Keratinocyte (primary cell): ENCODE data around the gene FILIP1.

Source experiments
- EZH2 ChIP-seq: IDR thresholded peaks from one replicate; pipeline ENCODE4 v1.6.1; 2012; ENCODE audit warnings: inconsistent platforms, mild to moderate bottlenecking, low read length, moderate library complexity
- TF ChIP-seq, protein P1 (sequence below), 3 experiments: IDR thresholded peaks in 1 of 3; conservative IDR thresholded peaks in 1 of 3; optimal IDR thresholded peaks in 1 of 3; 2 replicates in 2 of 3; 3 replicates in 1 of 3; pipeline versions ENCODE3 to v1.5.1; 2011; ENCODE audit warnings: low read length in 3 of 3, mild to moderate bottlenecking in 3 of 3, moderate library complexity in 2 of 3, control low read depth in 1 of 3, inconsistent platforms in 1 of 3; ENCODE audit not compliant: insufficient read depth in 2 of 3; ENCODE audit errors: extremely low read depth in 1 of 3

DNA sequence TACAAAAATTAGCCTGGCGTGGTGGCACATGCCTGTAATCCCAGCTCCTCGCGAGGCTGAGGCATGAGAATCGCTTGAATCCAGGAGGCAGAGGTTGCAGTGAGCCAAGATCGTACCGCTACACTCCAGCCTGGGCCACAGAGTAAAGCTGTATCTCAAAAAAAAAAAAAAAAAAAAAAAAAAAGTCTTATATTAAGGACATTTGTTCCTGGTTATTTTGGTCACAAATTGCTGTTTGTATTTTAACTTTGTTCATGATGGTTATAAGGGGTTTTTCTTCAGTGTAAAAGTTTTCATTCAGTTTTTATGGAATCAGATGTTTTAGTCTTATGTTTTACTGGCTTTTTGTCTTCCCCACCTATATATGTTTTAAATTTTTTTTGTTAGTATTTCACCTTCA, 13.9 kb downstream of the FILIP1 start:
- TF ChIP-seq, protein P1, sequence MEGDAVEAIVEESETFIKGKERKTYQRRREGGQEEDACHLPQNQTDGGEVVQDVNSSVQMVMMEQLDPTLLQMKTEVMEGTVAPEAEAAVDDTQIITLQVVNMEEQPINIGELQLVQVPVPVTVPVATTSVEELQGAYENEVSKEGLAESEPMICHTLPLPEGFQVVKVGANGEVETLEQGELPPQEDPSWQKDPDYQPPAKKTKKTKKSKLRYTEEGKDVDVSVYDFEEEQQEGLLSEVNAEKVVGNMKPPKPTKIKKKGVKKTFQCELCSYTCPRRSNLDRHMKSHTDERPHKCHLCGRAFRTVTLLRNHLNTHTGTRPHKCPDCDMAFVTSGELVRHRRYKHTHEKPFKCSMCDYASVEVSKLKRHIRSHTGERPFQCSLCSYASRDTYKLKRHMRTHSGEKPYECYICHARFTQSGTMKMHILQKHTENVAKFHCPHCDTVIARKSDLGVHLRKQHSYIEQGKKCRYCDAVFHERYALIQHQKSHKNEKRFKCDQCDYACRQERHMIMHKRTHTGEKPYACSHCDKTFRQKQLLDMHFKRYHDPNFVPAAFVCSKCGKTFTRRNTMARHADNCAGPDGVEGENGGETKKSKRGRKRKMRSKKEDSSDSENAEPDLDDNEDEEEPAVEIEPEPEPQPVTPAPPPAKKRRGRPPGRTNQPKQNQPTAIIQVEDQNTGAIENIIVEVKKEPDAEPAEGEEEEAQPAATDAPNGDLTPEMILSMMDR (optimal IDR thresholded peaks at IDR 0.05 in 1 of 3, IDR thresholded peaks at IDR 0.05 in 1 of 3, conservative IDR thresholded peaks at IDR 0.05 in 1 of 3; ENCODE audit: extremely low read depth in 1 of 3, insufficient read depth in 2 of 3, low read length in 3 of 3) = no peak
- TF ChIP-seq EZH2 = no peak
